Mesothelial cell of epicardium (in vitro differentiated cells): Measurements from ENCODE around the gene SPATA46. TPM values are rescaled to one million over a fixed set of nuclear protein-coding genes. Genes with fewer than 3 reads are reported as not detected.

Source experiments
- DNase-seq, 2 experiments: peaks; one replicate each; pipeline ENCODE4 v3.0.0; 2021; ENCODE audit warnings: low spot score in 2 of 2; ENCODE audit not compliant: unreplicated experiment in 2 of 2
- H3K27ac Mint-ChIP-seq: 2 replicates; pipeline ENCODE4 v1.8.0; 2021; ENCODE audit warnings: mixed read lengths
- H3K27me3 Mint-ChIP-seq: 2 replicates; pipeline ENCODE4 v1.8.0; 2021; ENCODE audit warnings: low read depth, mixed read lengths
- H3K36me3 Mint-ChIP-seq: 2 replicates; pipeline ENCODE4 v1.8.0; 2021; ENCODE audit warnings: mixed read lengths
- H3K4me1 Mint-ChIP-seq: 2 replicates; pipeline ENCODE4 v1.8.0; 2021; ENCODE audit warnings: mixed read lengths
- H3K4me3 Mint-ChIP-seq: 2 replicates; pipeline ENCODE4 v1.8.0; 2021; ENCODE audit warnings: mild to moderate bottlenecking, moderate library complexity, mixed read lengths
- H3K9me3 Mint-ChIP-seq: 2 replicates; pipeline ENCODE4 v1.8.0; 2021; ENCODE audit warnings: mixed read lengths
- total RNA-seq: library from RNA; stranded (reverse); gene quantifications from 3 replicates; pipeline ENCODE4 v1.2.1, GENCODE V29; 2021
- TF ChIP-seq, protein P1 (sequence below): fragments of 200-600 bp; sonication (generic); IDR thresholded peaks from one replicate; pipeline ENCODE4 v1.5.0; 2021; ENCODE audit warnings: antibody characterized with exemption; ENCODE audit not compliant: unreplicated experiment

The SPATA46 gene
- total RNA-seq, 1 donor from 2014 or later, result not detected

DNA sequence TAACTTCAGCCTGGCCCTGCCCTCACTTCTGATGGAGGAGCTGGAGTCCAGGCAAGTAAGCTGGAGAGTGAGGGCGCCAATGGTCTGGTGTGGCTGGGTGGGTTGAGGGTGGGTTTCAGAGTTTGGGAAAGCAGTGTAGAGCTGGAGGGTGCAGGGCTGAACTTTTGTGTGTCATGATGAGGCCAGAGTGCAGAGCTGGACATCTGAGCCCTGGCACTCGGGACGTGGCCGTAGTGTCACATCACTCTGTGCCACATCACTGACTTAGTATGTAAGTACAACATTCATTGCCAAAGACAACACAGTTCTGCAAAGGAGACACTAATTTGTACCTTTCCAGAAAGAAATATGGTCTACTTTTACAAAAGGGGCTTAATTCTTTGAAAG, 15.8 kb downstream of the SPATA46 start:
- Mint-ChIP-seq H3K4me1 (no peaks in the 10 kb centered on the region), H3K27ac (no peak overlapping the region), H3K9me3 (no peaks in the 10 kb centered on the region), H3K4me3 (no peak overlapping the region), H3K27me3 (no peaks in the 10 kb centered on the region), H3K36me3 (peaks cover 6% of the 10 kb centered on the region)
- DNase-seq, result no peak
- TF ChIP-seq, protein P1, sequence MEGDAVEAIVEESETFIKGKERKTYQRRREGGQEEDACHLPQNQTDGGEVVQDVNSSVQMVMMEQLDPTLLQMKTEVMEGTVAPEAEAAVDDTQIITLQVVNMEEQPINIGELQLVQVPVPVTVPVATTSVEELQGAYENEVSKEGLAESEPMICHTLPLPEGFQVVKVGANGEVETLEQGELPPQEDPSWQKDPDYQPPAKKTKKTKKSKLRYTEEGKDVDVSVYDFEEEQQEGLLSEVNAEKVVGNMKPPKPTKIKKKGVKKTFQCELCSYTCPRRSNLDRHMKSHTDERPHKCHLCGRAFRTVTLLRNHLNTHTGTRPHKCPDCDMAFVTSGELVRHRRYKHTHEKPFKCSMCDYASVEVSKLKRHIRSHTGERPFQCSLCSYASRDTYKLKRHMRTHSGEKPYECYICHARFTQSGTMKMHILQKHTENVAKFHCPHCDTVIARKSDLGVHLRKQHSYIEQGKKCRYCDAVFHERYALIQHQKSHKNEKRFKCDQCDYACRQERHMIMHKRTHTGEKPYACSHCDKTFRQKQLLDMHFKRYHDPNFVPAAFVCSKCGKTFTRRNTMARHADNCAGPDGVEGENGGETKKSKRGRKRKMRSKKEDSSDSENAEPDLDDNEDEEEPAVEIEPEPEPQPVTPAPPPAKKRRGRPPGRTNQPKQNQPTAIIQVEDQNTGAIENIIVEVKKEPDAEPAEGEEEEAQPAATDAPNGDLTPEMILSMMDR, result no peak

DNA sequence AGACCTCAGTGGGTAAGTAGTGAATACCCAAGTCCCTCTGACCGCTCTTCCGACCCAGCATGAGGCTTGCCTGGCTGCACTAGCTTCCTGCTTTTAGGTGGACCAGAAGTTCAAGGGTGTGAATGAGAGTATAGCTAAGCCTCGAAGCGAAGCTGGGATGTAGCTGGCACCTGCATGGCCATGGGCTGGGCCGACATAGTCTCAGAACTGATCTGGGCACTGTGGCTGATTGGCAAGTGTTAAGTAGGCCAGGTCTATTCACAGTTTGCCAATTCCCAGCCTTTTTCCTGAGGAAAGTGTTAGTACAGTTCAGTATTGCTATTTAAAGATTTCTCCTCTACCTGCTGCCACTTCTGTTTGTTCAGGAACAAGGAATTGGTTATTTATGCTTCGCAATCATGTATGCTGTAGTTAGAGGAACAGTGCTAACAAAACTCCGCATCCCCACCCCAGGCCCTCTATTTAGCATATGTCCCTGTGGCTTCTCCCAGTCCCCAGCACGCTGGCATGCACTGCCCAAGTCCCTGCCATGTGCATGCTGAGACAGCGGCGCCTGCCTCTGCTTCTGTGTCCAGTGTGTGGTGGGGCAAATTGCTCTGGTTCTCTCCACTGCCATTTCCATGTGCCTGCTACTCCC, 16.3 kb downstream of the SPATA46 start:
- TF ChIP-seq, protein P1, result no peak
- Mint-ChIP-seq H3K4me1 (no peaks in the 10 kb centered on the region), H3K9me3 (no peaks in the 10 kb centered on the region), H3K36me3 (peaks cover 6% of the 10 kb centered on the region), H3K27ac (no peak overlapping the region), H3K4me3 (no peak overlapping the region), H3K27me3 (no peaks in the 10 kb centered on the region)
- DNase-seq, result no peak

- no peaks in the 10 kb centered on the region for H3K9me3 Mint-ChIP-seq
- TF ChIP-seq, protein P1, result no peak
- H3K27ac Mint-ChIP-seq, result no peak overlapping the region
- no peak for DNase-seq
- no peaks in the 10 kb centered on the region for H3K27me3 Mint-ChIP-seq
- no peaks in the 10 kb centered on the region for H3K4me1 Mint-ChIP-seq
- H3K4me3 Mint-ChIP-seq, result no peak overlapping the region
- H3K36me3 Mint-ChIP-seq, result peaks cover 6% of the 10 kb centered on the region
These were observed 17.0 kb downstream of the SPATA46 start for GRCh38 chr1:162359523-162360236.

- no peak overlapping the region for H3K4me3 Mint-ChIP-seq
- no peaks in the 10 kb centered on the region for H3K27me3 Mint-ChIP-seq
- no peaks in the 10 kb centered on the region for H3K4me1 Mint-ChIP-seq
- no peaks in the 10 kb centered on the region for H3K9me3 Mint-ChIP-seq
- peaks cover 6% of the 10 kb centered on the region for H3K36me3 Mint-ChIP-seq
- H3K27ac Mint-ChIP-seq, result no peak overlapping the region
- DNase-seq, result no peak
- TF ChIP-seq, protein P1, result no peak
These were observed 17.7 kb downstream of the SPATA46 start for GRCh38 chr1:162358928-162359327.

DNA sequence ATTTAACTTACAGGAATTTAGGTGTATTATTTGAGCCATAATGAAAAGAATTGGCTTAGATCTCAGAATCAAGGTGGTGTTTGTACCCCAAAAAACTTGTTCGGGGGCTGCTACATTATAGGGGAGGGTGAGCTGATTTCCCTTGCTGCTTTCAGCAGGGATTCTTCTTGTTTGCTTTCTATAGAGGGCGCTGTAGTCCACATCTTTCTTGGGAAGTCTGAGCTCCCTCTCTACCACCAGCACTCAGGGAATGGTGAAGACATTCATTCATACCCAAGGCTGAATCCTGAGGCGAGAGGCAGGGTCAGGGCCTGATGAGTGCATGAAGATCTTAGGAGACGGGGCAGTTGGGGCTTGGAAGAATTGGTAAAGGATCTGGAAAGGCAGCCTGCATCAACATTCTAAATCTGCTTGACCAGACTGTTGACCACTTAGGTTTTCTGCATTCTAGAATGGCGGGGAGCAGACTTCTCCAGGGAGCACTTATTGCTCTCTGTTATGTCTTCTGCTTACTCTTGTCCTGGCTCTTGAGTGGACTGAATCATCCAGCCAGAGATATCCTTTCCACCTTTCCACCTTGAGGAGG, 18.9 kb downstream of the SPATA46 start:
- no peak for DNase-seq
- TF ChIP-seq, protein P1, result peak; percentile 31
- Mint-ChIP-seq H3K36me3 (peaks cover 6% of the 10 kb centered on the region), H3K27ac (no peak overlapping the region), H3K9me3 (no peaks in the 10 kb centered on the region), H3K27me3 (no peaks in the 10 kb centered on the region), H3K4me3 (no peak overlapping the region), H3K4me1 (peaks cover 3% of the 10 kb centered on the region)
